ENCODE data around the gene DLGAP1.

DLGAP1 gene

GRCh38 chr18:3935305-3935704 is 519.8 kb downstream of the DLGAP1 start:
- DNase-seq (ENCODE audit: low spot score), result no peak

- no peak for DNase-seq (ENCODE audit: low spot score)
Measured at GRCh38 chr18:3932276-3932675, 522.8 kb downstream of the DLGAP1 start.

GRCh38 chr18:3931542-3932112 is 523.5 kb downstream of the DLGAP1 start:
- no peak for DNase-seq (ENCODE audit: low spot score)

GRCh38 chr18:3931013-3931315 is 524.1 kb downstream of the DLGAP1 start:
- no peak for DNase-seq (ENCODE audit: low spot score)

- no peak for DNase-seq (ENCODE audit: low spot score)
Measured at GRCh38 chr18:3930126-3931012, 524.7 kb downstream of the DLGAP1 start.

- no peak for DNase-seq (ENCODE audit: low spot score)
Measured at GRCh38 chr18:3924455-3924854, 530.7 kb downstream of the DLGAP1 start.

GRCh38 chr18:3923750-3924149 is 531.4 kb downstream of the DLGAP1 start:
- DNase-seq (ENCODE audit: low spot score), result no peak

GRCh38 chr18:3921826-3922225 is 533.3 kb downstream of the DLGAP1 start:
- DNase-seq (ENCODE audit: low spot score), result no peak

GRCh38 chr18:3920832-3921231 is 534.3 kb downstream of the DLGAP1 start:
- no peak for DNase-seq (ENCODE audit: low spot score)

GRCh38 chr18:3919396-3920061 is 535.6 kb downstream of the DLGAP1 start:
- DNase-seq (ENCODE audit: low spot score), result no peak

- DNase-seq (ENCODE audit: low spot score), result no peak
Measured at GRCh38 chr18:3916082-3916481, 539.0 kb downstream of the DLGAP1 start.

GRCh38 chr18:3914833-3915610 is 540.1 kb downstream of the DLGAP1 start:
- DNase-seq (ENCODE audit: low spot score), result no peak

- no peak for DNase-seq (ENCODE audit: low spot score)
Measured at GRCh38 chr18:3914109-3914508, 541.0 kb downstream of the DLGAP1 start.

- no peak for DNase-seq (ENCODE audit: low spot score)
Measured at GRCh38 chr18:3912705-3913104, 542.4 kb downstream of the DLGAP1 start.

GRCh38 chr18:3911413-3911812 is 543.7 kb downstream of the DLGAP1 start:
- no peak for DNase-seq (ENCODE audit: low spot score)

- DNase-seq (ENCODE audit: low spot score), result no peak
Measured at GRCh38 chr18:3910512-3910911, 544.6 kb downstream of the DLGAP1 start.

GRCh38 chr18:3907955-3908354 is 547.2 kb downstream of the DLGAP1 start:
- no peak for DNase-seq (ENCODE audit: low spot score)

GRCh38 chr18:3906116-3906750 is 548.9 kb downstream of the DLGAP1 start:
- no peak for DNase-seq (ENCODE audit: low spot score)

- no peak for DNase-seq (ENCODE audit: low spot score)
Measured at GRCh38 chr18:3903337-3903736, 551.8 kb downstream of the DLGAP1 start.

GRCh38 chr18:3902676-3903075 is 552.4 kb downstream of the DLGAP1 start:
- no peak for DNase-seq (ENCODE audit: low spot score)

GRCh38 chr18:3901811-3902210 is 553.3 kb downstream of the DLGAP1 start:
- no peak for DNase-seq (ENCODE audit: low spot score)

- DNase-seq (ENCODE audit: low spot score), result no peak
Measured at GRCh38 chr18:3901042-3901441, 554.1 kb downstream of the DLGAP1 start.
